ENCODE measurements around the gene RNASET2.

The RNASET2 gene

GRCh38 chr6:166997768-166998255, 41.5 kb upstream of the RNASET2 start:
- peak overlapping the region; percentile 84 for H3K4me3 ChIP-seq (replicated peaks; ENCODE audit: low read depth, low read length)
- TF ChIP-seq CTCF (IDR thresholded peaks at IDR 0.05; ENCODE audit: low read length, missing control alignments): peak; percentile 59
- peak; percentile 75 for DNase-seq (ENCODE audit: low read depth)

GRCh38 chr6:166997348-166997747, 41.0 kb upstream of the RNASET2 start:
- H3K4me3 ChIP-seq (replicated peaks; ENCODE audit: low read depth, low read length): peak overlapping the region; percentile 84
- no peak for DNase-seq (ENCODE audit: low read depth)
- TF ChIP-seq CTCF (IDR thresholded peaks at IDR 0.05; ENCODE audit: low read length, missing control alignments): no peak

- no peak overlapping the region for H3K4me3 ChIP-seq (replicated peaks; ENCODE audit: low read depth, low read length)
- no peak for TF ChIP-seq CTCF (IDR thresholded peaks at IDR 0.05; ENCODE audit: low read length, missing control alignments)
- DNase-seq (ENCODE audit: low read depth): peak; percentile 42
Measured at GRCh38 chr6:166996406-166996805, 40.1 kb upstream of the RNASET2 start.

GRCh38 chr6:166989427-166990032, 33.2 kb upstream of the RNASET2 start:
- DNase-seq (ENCODE audit: low read depth): peak; percentile 65
- TF ChIP-seq CTCF (IDR thresholded peaks at IDR 0.05; ENCODE audit: low read length, missing control alignments): peak; percentile 44
- H3K4me3 ChIP-seq (replicated peaks; ENCODE audit: low read depth, low read length): no peak overlapping the region

- DNase-seq (ENCODE audit: low read depth): no peak
- TF ChIP-seq CTCF (IDR thresholded peaks at IDR 0.05; ENCODE audit: low read length, missing control alignments): no peak
Measured at GRCh38 chr6:166988674-166989201, 32.4 kb upstream of the RNASET2 start.

GRCh38 chr6:166987930-166988329, 31.6 kb upstream of the RNASET2 start:
- no peak overlapping the region for H3K4me3 ChIP-seq (replicated peaks; ENCODE audit: low read depth, low read length)
- DNase-seq (ENCODE audit: low read depth): no peak
- TF ChIP-seq CTCF (IDR thresholded peaks at IDR 0.05; ENCODE audit: low read length, missing control alignments): no peak

More at GRCh38 chr6:166988674-166989201, 32.4 kb upstream of the RNASET2 start:
- no peak overlapping the region for H3K4me3 ChIP-seq (replicated peaks; ENCODE audit: low read depth, low read length)

GRCh38 chr6:166987448-166987847, 31.1 kb upstream of the RNASET2 start:
- no peak overlapping the region for H3K4me3 ChIP-seq (replicated peaks; ENCODE audit: low read depth, low read length)
- no peak for DNase-seq (ENCODE audit: low read depth)
- no peak for TF ChIP-seq CTCF (IDR thresholded peaks at IDR 0.05; ENCODE audit: low read length, missing control alignments)

Data from fibroblast of pulmonary artery (primary cell).